ENCODE results near the gene TMEM209. TPM values are rescaled to one million over a fixed set of nuclear protein-coding genes. Genes with fewer than 3 reads are reported as not detected.

The TMEM209 gene
- total RNA-seq, 4 donors from 2014 or later: 9.6 to 17.3 (median 12.5) TPM

DNA sequence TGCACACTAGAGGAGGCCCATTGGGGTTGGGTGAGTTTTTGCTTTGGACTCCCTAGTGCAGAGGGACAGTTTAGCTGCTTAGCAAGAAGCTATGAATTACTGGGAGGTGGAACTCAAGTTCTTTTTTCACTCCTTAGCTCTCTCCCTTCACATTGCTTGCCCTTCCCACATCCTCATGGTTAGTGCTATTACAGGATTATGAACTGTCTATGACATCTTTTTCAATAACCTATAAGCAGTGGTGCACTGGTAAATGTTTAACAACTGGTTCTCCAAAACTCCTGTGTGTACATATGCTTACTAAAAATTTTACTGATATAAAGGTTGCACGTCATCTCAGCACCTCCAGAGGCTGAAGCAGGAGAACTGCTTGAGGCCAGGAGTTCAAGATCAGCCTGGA is 8.6 kb upstream of the TMEM209 start:
- WGBS, 2 donors: 84 to 95% methylated on average over 1 of the region's 1 CpG

DNA sequence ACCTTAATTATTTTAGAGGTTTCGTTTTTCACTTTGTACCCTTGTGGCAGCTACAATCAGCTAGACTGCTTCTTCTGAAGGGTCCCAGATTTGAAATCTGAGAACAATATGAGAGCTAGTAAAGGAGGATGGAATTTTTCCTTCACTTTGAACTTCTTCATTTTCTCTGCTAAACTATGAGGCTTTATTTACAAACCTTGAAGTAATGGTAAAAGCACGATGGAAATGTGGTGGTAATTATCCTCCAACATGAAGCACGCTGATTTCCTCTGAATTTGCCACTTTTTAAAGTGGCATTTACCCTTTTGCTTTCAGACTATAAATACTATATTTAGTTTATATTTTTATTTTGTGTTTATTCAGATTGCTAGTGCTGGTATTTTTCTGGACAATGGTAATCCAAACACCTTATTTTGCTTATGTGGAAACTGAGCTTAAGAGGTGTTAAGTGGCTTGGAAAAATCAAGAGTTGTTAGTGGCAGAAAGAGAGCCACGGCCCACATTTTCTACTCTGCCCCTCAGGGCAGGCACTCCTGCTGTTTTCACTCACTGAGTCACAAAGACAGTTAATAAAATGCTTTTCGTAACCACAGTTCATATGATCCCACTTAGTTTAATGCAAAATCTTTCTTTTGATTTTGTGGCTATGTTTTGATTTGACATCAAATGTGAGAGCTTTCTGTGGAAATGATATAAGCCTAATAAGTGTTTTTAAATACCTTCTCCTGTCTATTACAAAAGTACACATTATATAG is 5.2 kb upstream of the TMEM209 start:
- Histone ChIP-seq H3K9me3 (no peaks in the 10 kb centered on the region), H3K36me3 (no peaks in the 10 kb centered on the region), H3K4me1 (peaks cover 0 to 6% (median 0%) of the 10 kb centered on the region in 4 donors), H3K27ac (no peak overlapping the region), H3K4me3 (no peak overlapping the region), H3K27me3 (no peaks in the 10 kb centered on the region)
- no peak for DNase-seq (ENCODE audit: low spot score in 2 of 2)
- TF ChIP-seq, protein P1, sequence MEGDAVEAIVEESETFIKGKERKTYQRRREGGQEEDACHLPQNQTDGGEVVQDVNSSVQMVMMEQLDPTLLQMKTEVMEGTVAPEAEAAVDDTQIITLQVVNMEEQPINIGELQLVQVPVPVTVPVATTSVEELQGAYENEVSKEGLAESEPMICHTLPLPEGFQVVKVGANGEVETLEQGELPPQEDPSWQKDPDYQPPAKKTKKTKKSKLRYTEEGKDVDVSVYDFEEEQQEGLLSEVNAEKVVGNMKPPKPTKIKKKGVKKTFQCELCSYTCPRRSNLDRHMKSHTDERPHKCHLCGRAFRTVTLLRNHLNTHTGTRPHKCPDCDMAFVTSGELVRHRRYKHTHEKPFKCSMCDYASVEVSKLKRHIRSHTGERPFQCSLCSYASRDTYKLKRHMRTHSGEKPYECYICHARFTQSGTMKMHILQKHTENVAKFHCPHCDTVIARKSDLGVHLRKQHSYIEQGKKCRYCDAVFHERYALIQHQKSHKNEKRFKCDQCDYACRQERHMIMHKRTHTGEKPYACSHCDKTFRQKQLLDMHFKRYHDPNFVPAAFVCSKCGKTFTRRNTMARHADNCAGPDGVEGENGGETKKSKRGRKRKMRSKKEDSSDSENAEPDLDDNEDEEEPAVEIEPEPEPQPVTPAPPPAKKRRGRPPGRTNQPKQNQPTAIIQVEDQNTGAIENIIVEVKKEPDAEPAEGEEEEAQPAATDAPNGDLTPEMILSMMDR (IDR thresholded peaks at IDR 0.05): no peak
- no peak for TF ChIP-seq POLR2A (IDR thresholded peaks at IDR 0.05)
- no peak for TF ChIP-seq EP300 (IDR thresholded peaks at IDR 0.05)
- 34 to 40% methylated on average over 5 of the region's 5 CpGs for WGBS, 2 donors

More for the DNA sequence above, 8.6 kb upstream of the TMEM209 start:
- Histone ChIP-seq H3K27ac (no peak overlapping the region), H3K4me3 (no peak overlapping the region), H3K27me3 (no peaks in the 10 kb centered on the region), H3K9me3 (no peaks in the 10 kb centered on the region), H3K4me1 (no peaks in the 10 kb centered on the region), H3K36me3 (no peaks in the 10 kb centered on the region)
- TF ChIP-seq EP300 (IDR thresholded peaks at IDR 0.05): no peak
- TF ChIP-seq POLR2A (IDR thresholded peaks at IDR 0.05): no peak
- TF ChIP-seq, protein P1 (IDR thresholded peaks at IDR 0.05): no peak
- no peak for DNase-seq (ENCODE audit: low spot score in 2 of 2)

DNA sequence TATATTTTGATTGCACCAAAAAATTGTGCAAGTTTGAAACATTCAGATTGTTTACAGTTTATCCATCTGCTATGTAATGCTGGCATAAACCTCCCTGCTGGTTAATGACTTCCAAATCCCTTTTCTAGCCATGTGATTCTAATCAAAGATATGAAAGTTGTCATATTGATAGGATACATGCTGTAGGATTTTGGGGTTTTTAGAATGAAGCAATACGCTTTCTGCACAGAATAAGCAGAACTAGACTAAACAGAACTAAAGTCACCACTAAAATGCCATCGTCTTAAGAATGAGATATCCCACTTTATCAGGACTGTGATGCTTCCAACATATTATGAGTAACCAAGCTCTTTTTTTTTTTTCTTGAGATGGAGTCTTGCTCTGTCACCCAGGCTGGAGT is 3.3 kb upstream of the TMEM209 start:
- 93% methylated on average over 2 of the region's 2 CpGs for WGBS, 2 donors
- Histone ChIP-seq H3K36me3 (no peaks in the 10 kb centered on the region), H3K9me3 (no peaks in the 10 kb centered on the region), H3K27me3 (no peaks in the 10 kb centered on the region), H3K4me1 (peaks cover 0 to 17% (median 3%) of the 10 kb centered on the region in 4 donors), H3K27ac (no peak overlapping the region), H3K4me3 (no peak overlapping the region)
- no peak for TF ChIP-seq POLR2A (IDR thresholded peaks at IDR 0.05)
- TF ChIP-seq, protein P1 (IDR thresholded peaks at IDR 0.05): no peak
- TF ChIP-seq EP300 (IDR thresholded peaks at IDR 0.05): no peak
- DNase-seq (ENCODE audit: low spot score in 2 of 2): no peak

DNA sequence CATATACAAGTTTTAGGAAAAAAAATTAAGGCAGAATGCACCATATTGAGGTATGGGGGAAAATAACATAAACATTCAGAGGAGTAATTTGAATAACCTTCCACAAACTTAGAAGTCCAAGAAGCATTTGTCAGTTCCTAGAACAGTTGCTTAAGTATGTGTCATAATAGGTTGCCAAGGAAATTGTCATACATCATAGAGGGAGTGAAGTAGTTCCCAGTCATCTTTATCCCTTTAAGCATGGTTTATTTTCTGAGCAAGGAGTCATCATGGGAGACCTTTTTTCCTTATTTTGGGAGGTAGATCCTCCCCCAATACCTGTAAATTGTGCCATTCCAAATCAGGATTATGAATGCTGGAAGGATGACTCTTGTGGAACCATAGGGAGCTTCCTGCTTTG is 2.4 kb upstream of the TMEM209 start, which contains the start of gene SSMEM1:
Gene SSMEM1 (plus strand): TSS at position 219 of the 400 bp plus-strand sequence. CDS start 51 bp downstream, at position 270.
- no peak for DNase-seq (ENCODE audit: low spot score in 2 of 2)
- Histone ChIP-seq H3K4me1 (peaks cover 0 to 17% (median 3%) of the 10 kb centered on the region in 4 donors), H3K27me3 (no peaks in the 10 kb centered on the region), H3K27ac (no peak within 1 kb of the TSS), H3K36me3 (peaks cover 0 to 7% (median 0%) of the 10 kb centered on the region in 3 donors), H3K9me3 (no peaks in the 10 kb centered on the region), H3K4me3 (no peak within 1 kb of the TSS)
- no peak for TF ChIP-seq POLR2A (IDR thresholded peaks at IDR 0.05)
- TF ChIP-seq EP300 (IDR thresholded peaks at IDR 0.05): no peak
- TF ChIP-seq, protein P1 (IDR thresholded peaks at IDR 0.05): no peak

GRCh38 chr7:130207033-130207432 is 1.8 kb upstream of the TMEM209 start:
- Histone ChIP-seq H3K27ac (no peak overlapping the region), H3K9me3 (no peaks in the 10 kb centered on the region), H3K4me1 (peaks cover 0 to 17% (median 3%) of the 10 kb centered on the region in 4 donors), H3K4me3 (no peak overlapping the region), H3K36me3 (peaks cover 0 to 13% (median 0%) of the 10 kb centered on the region in 3 donors), H3K27me3 (no peaks in the 10 kb centered on the region)
- 81 to 88% methylated on average over 5 of the region's 5 CpGs for WGBS, 2 donors
- TF ChIP-seq, protein P1 (IDR thresholded peaks at IDR 0.05): no peak
- TF ChIP-seq EP300 (IDR thresholded peaks at IDR 0.05) (no peak), POLR2A (IDR thresholded peaks at IDR 0.05) (no peak)
- DNase-seq (ENCODE audit: low spot score in 2 of 2): no peak
